ENCODE measurements around the gene ZNF77.

Gene ZNF77

GRCh38 chr19:2922987-2923386 lies 21.8 kb downstream of the ZNF77 start:
- no peak overlapping the region for H3K9ac ChIP-seq (ENCODE audit: low read length)
- H4K91ac ChIP-seq (ENCODE audit: low read length) = no peak overlapping the region
- peaks cover 11 to 25% of the 10 kb centered on the region in 2 experiments for H3K36me3 ChIP-seq (ENCODE audit: control insufficient read depth in 1 of 2, insufficient read depth in 2 of 2, low read depth in 1 of 2, low read length in 2 of 2)
- H3K4me2 ChIP-seq (ENCODE audit: low read length, poor library complexity, severe bottlenecking) = no peak overlapping the region
- H3K18ac ChIP-seq (ENCODE audit: low read depth in 1 of 2, low read length in 2 of 2) = peak overlapping the region in 1 of 2 experiments; percentile 43
- H3K4me3 ChIP-seq (ENCODE audit: insufficient read depth in 1 of 2, low read depth in 1 of 2, low read length in 2 of 2) = no peak overlapping the region
- no peak overlapping the region for H3K23ac ChIP-seq (ENCODE audit: low read length in 2 of 2)
- no peak overlapping the region for H4K8ac ChIP-seq (ENCODE audit: low read length)
- H2AFZ ChIP-seq (ENCODE audit: low read depth, low read length) = no peak overlapping the region
- no peak overlapping the region for H3K14ac ChIP-seq (ENCODE audit: low read length in 2 of 2)
- no peak overlapping the region for H3K27ac ChIP-seq (ENCODE audit: low read length, poor library complexity, severe bottlenecking)
- no peak for DNase-seq
- no peak overlapping the region for H2BK15ac ChIP-seq (ENCODE audit: low read depth, poor library complexity, severe bottlenecking)
- no peak overlapping the region for H2AK5ac ChIP-seq (ENCODE audit: low read length, severe bottlenecking)
- peaks cover 3% of the 10 kb centered on the region for H3K79me1 ChIP-seq (replicated peaks; ENCODE audit: low read length, poor library complexity, severe bottlenecking)
- 56% methylated on average over 5 of the region's 5 CpGs for WGBS
- H3K4me1 ChIP-seq (ENCODE audit: control insufficient read depth, insufficient read depth, low read depth, low read length) = no peaks in the 10 kb centered on the region
- H2BK5ac ChIP-seq (ENCODE audit: low read depth, low read length, poor library complexity, severe bottlenecking) = no peak overlapping the region
- peaks cover 15% of the 10 kb centered on the region for H3K9me3 ChIP-seq (ENCODE audit: control insufficient read depth, low read length)
- no peak overlapping the region for H2BK120ac ChIP-seq (ENCODE audit: low read depth, low read length)
- H2BK12ac ChIP-seq (ENCODE audit: low read length in 2 of 2) = no peak overlapping the region
- H3K4ac ChIP-seq (ENCODE audit: low read depth in 1 of 2, low read length in 2 of 2) = no peak overlapping the region
- no peaks in the 10 kb centered on the region for H3K27me3 ChIP-seq (ENCODE audit: control insufficient read depth in 1 of 2, insufficient read depth in 1 of 2, low read length in 2 of 2)

GRCh38 chr19:2917275-2918184 lies 27.2 kb downstream of the ZNF77 start:
- Histone ChIP-seq H3K36me3 (ENCODE audit: control insufficient read depth in 1 of 2, insufficient read depth in 2 of 2, low read depth in 1 of 2, low read length in 2 of 2) (peaks cover 27 to 44% of the 10 kb centered on the region in 2 experiments), H3K79me1 (replicated peaks; ENCODE audit: low read length, poor library complexity, severe bottlenecking) (peaks cover 5% of the 10 kb centered on the region), H4K8ac (ENCODE audit: low read length) (no peak overlapping the region), H3K4me1 (ENCODE audit: control insufficient read depth, insufficient read depth, low read depth, low read length) (no peaks in the 10 kb centered on the region), H3K14ac (ENCODE audit: low read length in 2 of 2) (no peak overlapping the region), H3K9me3 (ENCODE audit: control insufficient read depth, low read length) (peaks cover 53% of the 10 kb centered on the region), H3K4me3 (ENCODE audit: insufficient read depth in 1 of 2, low read depth in 1 of 2, low read length in 2 of 2) (peak overlapping the region in 1 of 2 experiments; percentile 17), H3K4ac (ENCODE audit: low read depth in 1 of 2, low read length in 2 of 2) (no peak overlapping the region), H4K91ac (ENCODE audit: low read length) (no peak overlapping the region), H2BK15ac (ENCODE audit: low read depth, poor library complexity, severe bottlenecking) (no peak overlapping the region), H3K18ac (ENCODE audit: low read depth in 1 of 2, low read length in 2 of 2) (no peak overlapping the region), H2BK5ac (ENCODE audit: low read depth, low read length, poor library complexity, severe bottlenecking) (no peak overlapping the region), H3K23ac (ENCODE audit: low read length in 2 of 2) (no peak overlapping the region), H2BK12ac (ENCODE audit: low read length in 2 of 2) (no peak overlapping the region), H3K27ac (ENCODE audit: low read length, poor library complexity, severe bottlenecking) (no peak overlapping the region), H2AK5ac (ENCODE audit: low read length, severe bottlenecking) (no peak overlapping the region), H3K9ac (ENCODE audit: low read length) (no peak overlapping the region), H3K27me3 (ENCODE audit: control insufficient read depth in 1 of 2, insufficient read depth in 1 of 2, low read length in 2 of 2) (no peaks in the 10 kb centered on the region), H2AFZ (ENCODE audit: low read depth, low read length) (no peak overlapping the region), H2BK120ac (ENCODE audit: low read depth, low read length) (no peak overlapping the region), H3K4me2 (ENCODE audit: low read length, poor library complexity, severe bottlenecking) (no peak overlapping the region)
- DNase-seq = no peak
- 97% methylated on average over 16 of the region's 16 CpGs for WGBS

GRCh38 chr19:2912306-2912705 lies 32.5 kb downstream of the ZNF77 start:
- no peak overlapping the region for H3K14ac ChIP-seq (ENCODE audit: low read length in 2 of 2)
- H3K9ac ChIP-seq (ENCODE audit: low read length) = no peak overlapping the region
- no peak overlapping the region for H2BK12ac ChIP-seq (ENCODE audit: low read length in 2 of 2)
- H3K4me1 ChIP-seq (ENCODE audit: control insufficient read depth, insufficient read depth, low read depth, low read length) = no peaks in the 10 kb centered on the region
- H4K8ac ChIP-seq (ENCODE audit: low read length) = no peak overlapping the region
- 100% methylated on average over 5 of the region's 5 CpGs for WGBS
- H3K18ac ChIP-seq (ENCODE audit: low read depth in 1 of 2, low read length in 2 of 2) = no peak overlapping the region
- H3K36me3 ChIP-seq (ENCODE audit: control insufficient read depth in 1 of 2, insufficient read depth in 2 of 2, low read depth in 1 of 2, low read length in 2 of 2) = peaks cover 10 to 26% of the 10 kb centered on the region in 2 experiments
- H3K23ac ChIP-seq (ENCODE audit: low read length in 2 of 2) = no peak overlapping the region
- H2AFZ ChIP-seq (ENCODE audit: low read depth, low read length) = no peak overlapping the region
- no peak for DNase-seq
- H3K79me1 ChIP-seq (replicated peaks; ENCODE audit: low read length, poor library complexity, severe bottlenecking) = peaks cover 13% of the 10 kb centered on the region
- H2BK15ac ChIP-seq (ENCODE audit: low read depth, poor library complexity, severe bottlenecking) = no peak overlapping the region
- H3K27me3 ChIP-seq (ENCODE audit: control insufficient read depth in 1 of 2, insufficient read depth in 1 of 2, low read length in 2 of 2) = no peaks in the 10 kb centered on the region
- H3K4ac ChIP-seq (ENCODE audit: low read depth in 1 of 2, low read length in 2 of 2) = no peak overlapping the region
- peaks cover 31% of the 10 kb centered on the region for H3K9me3 ChIP-seq (ENCODE audit: control insufficient read depth, low read length)
- H2BK120ac ChIP-seq (ENCODE audit: low read depth, low read length) = no peak overlapping the region
- no peak overlapping the region for H3K4me2 ChIP-seq (ENCODE audit: low read length, poor library complexity, severe bottlenecking)
- H3K4me3 ChIP-seq (ENCODE audit: insufficient read depth in 1 of 2, low read depth in 1 of 2, low read length in 2 of 2) = no peak overlapping the region
- H3K27ac ChIP-seq (ENCODE audit: low read length, poor library complexity, severe bottlenecking) = no peak overlapping the region
- no peak overlapping the region for H2AK5ac ChIP-seq (ENCODE audit: low read length, severe bottlenecking)
- no peak overlapping the region for H4K91ac ChIP-seq (ENCODE audit: low read length)
- H2BK5ac ChIP-seq (ENCODE audit: low read depth, low read length, poor library complexity, severe bottlenecking) = no peak overlapping the region

- H3K18ac ChIP-seq (ENCODE audit: low read depth in 1 of 2, low read length in 2 of 2) = no peak overlapping the region
- no peak overlapping the region for H2BK12ac ChIP-seq (ENCODE audit: low read length in 2 of 2)
- H3K4me1 ChIP-seq (ENCODE audit: control insufficient read depth, insufficient read depth, low read depth, low read length) = peaks cover 4% of the 10 kb centered on the region
- H3K27me3 ChIP-seq (ENCODE audit: control insufficient read depth in 1 of 2, insufficient read depth in 1 of 2, low read length in 2 of 2) = no peaks in the 10 kb centered on the region
- no peak overlapping the region for H4K91ac ChIP-seq (ENCODE audit: low read length)
- peaks cover 33% of the 10 kb centered on the region for H3K79me1 ChIP-seq (replicated peaks; ENCODE audit: low read length, poor library complexity, severe bottlenecking)
- no peak overlapping the region for H3K9ac ChIP-seq (ENCODE audit: low read length)
- DNase-seq = no peak
- no peak overlapping the region for H3K4ac ChIP-seq (ENCODE audit: low read depth in 1 of 2, low read length in 2 of 2)
- H3K4me2 ChIP-seq (ENCODE audit: low read length, poor library complexity, severe bottlenecking) = no peak overlapping the region
- H3K27ac ChIP-seq (ENCODE audit: low read length, poor library complexity, severe bottlenecking) = no peak overlapping the region
- H2BK15ac ChIP-seq (ENCODE audit: low read depth, poor library complexity, severe bottlenecking) = no peak overlapping the region
- 95% methylated on average over 19 of the region's 20 CpGs for WGBS
- H3K14ac ChIP-seq (ENCODE audit: low read length in 2 of 2) = no peak overlapping the region
- H2AK5ac ChIP-seq (ENCODE audit: low read length, severe bottlenecking) = no peak overlapping the region
- no peak overlapping the region for H3K23ac ChIP-seq (ENCODE audit: low read length in 2 of 2)
- H4K8ac ChIP-seq (ENCODE audit: low read length) = no peak overlapping the region
- H3K36me3 ChIP-seq (ENCODE audit: control insufficient read depth in 1 of 2, insufficient read depth in 2 of 2, low read depth in 1 of 2, low read length in 2 of 2) = peaks cover 0 to 5% of the 10 kb centered on the region in 2 experiments
- no peak overlapping the region for H2BK120ac ChIP-seq (ENCODE audit: low read depth, low read length)
- no peaks in the 10 kb centered on the region for H3K9me3 ChIP-seq (ENCODE audit: control insufficient read depth, low read length)
- no peak overlapping the region for H3K4me3 ChIP-seq (ENCODE audit: insufficient read depth in 1 of 2, low read depth in 1 of 2, low read length in 2 of 2)
- H2BK5ac ChIP-seq (ENCODE audit: low read depth, low read length, poor library complexity, severe bottlenecking) = no peak overlapping the region
- H2AFZ ChIP-seq (ENCODE audit: low read depth, low read length) = no peak overlapping the region
Measured at GRCh38 chr19:2906631-2907195, 38.1 kb downstream of the ZNF77 start.

Data from mesenchymal stem cell (in vitro differentiated cells and primary cell).